Esophagus muscularis mucosa (tissue), 4 donors: ENCODE data around the gene TTC31. TPM values are rescaled to one million over a fixed set of nuclear protein-coding genes. Genes with fewer than 3 reads are reported as not detected.

ENCODE experiments used
- DNase-seq: peaks from one replicate; pipeline ENCODE4 v3.0.0-alpha.2; 2017; ENCODE audit errors: extremely low spot score
- H3K27ac ChIP-seq, 4 donors: fragments of 200-600 bp; sonication (generic); replicated peaks in 1 of 4; 1 replicate in 3 of 4; 2 replicates in 1 of 4; pipeline ENCODE4 v1.5.1; 2016 to 2019; ENCODE audit warnings: mild to moderate bottlenecking in 1 of 4
- H3K27me3 ChIP-seq, 4 donors: fragments of 200-600 bp; sonication (generic); one replicate each; pipeline versions ENCODE4 v1.5.1 to v1.6.0; 2016 to 2019
- H3K36me3 ChIP-seq, 4 donors: fragments of 200-600 bp; sonication (generic); one replicate each; pipeline ENCODE4 v1.5.1; 2016 to 2019
- H3K4me1 ChIP-seq, 4 donors: fragments of 200-600 bp; sonication (generic); one replicate each; pipeline ENCODE4 v1.5.1; 2016 to 2019
- H3K4me3 ChIP-seq, 4 donors: fragments of 200-600 bp; sonication (generic); 1 replicate in 2 of 4; 2 replicates in 2 of 4; pipeline ENCODE4 v1.5.1; 2016 to 2019; ENCODE audit warnings: mild to moderate bottlenecking in 4 of 4, moderate library complexity in 1 of 4
- H3K9me3 ChIP-seq, 4 donors: fragments of 200-600 bp; sonication (generic); 1 replicate in 3 of 4; 2 replicates in 1 of 4; pipeline ENCODE4 v1.5.1; 2016 to 2019
- EP300 ChIP-seq: sonication (generic); formaldehyde crosslinking; IDR thresholded peaks from one replicate; pipeline ENCODE4 v1.6.1; 2017; ENCODE audit warnings: antibody characterized with exemption
- POLR2A ChIP-seq: fragments of 450-650 bp; IDR thresholded peaks from one replicate; pipeline ENCODE4 v1.6.1; 2017; ENCODE audit warnings: antibody characterized with exemption, moderate library complexity, mild to moderate bottlenecking, low read depth
- POLR2AphosphoS5 ChIP-seq, 2 donors: sonication (generic); formaldehyde crosslinking; IDR thresholded peaks; one replicate each; pipeline ENCODE4 v1.6.1; 2017; ENCODE audit warnings: antibody characterized with exemption in 2 of 2
- WGBS: methylation state at CpG from one replicate; pipeline ENCODE4 v1.1.5; 2018; 5-methylcytosine and 5-hydroxymethylcytosine counted together
- intact Hi-C: fragments of 100-400 bp; cut with DNase I; formaldehyde crosslinking; loops from one replicate; pipeline ENCODE4 v1.15.1; 2023
- total RNA-seq, 4 donors: library from RNA; depleted of rRNA; stranded (reverse); fragments of >200 nt; gene quantifications; one replicate each; pipeline versions ENCODE4 v1.1.0 to v1.2.1, GENCODE V29; 2016
- TF ChIP-seq, protein P1 (sequence below), 3 experiments: fragments of 200-600 bp in 2 of 3; fragments of 450-650 bp in 1 of 3; sonication (generic) in 2 of 3; IDR thresholded peaks; one replicate each; pipeline ENCODE4 v1.5.1; 2017 to 2019; ENCODE audit warnings: antibody characterized with exemption in 3 of 3, mild to moderate bottlenecking in 2 of 3, moderate library complexity in 1 of 3

Gene TTC31
- total RNA-seq, 4 donors from 2014 or later = 17.4 to 23.0 (median 20.6) TPM

- H3K27me3 ChIP-seq = peaks cover 0 to 81% (median 44%) of the 10 kb centered on the region in 4 donors
- H3K36me3 ChIP-seq = peaks cover 0 to 21% (median 18%) of the 10 kb centered on the region in 4 donors
- H3K27ac ChIP-seq = peak overlapping the region; percentile 58 to 77 (median 72)
- H3K4me1 ChIP-seq = peaks cover 52 to 74% (median 68%) of the 10 kb centered on the region in 4 donors
- intact Hi-C loops = loop anchor here (2.0 kb wide), 1 partner anchor 26 kb away; the partner anchor contains the start of genes AUP1 and HTRA2
- peak overlapping the region; percentile 52 to 66 (median 56) for H3K4me3 ChIP-seq
- DNase-seq = peak; percentile 96
- 29% methylated on average over 11 of the region's 67 CpGs for WGBS
- no peaks in the 10 kb centered on the region for H3K9me3 ChIP-seq
- TF ChIP-seq POLR2AphosphoS5 (IDR thresholded peaks at IDR 0.05) (peak; percentile 74 to 77), POLR2A (peak; percentile 32), EP300 (no peak)
- TF ChIP-seq, protein P1, sequence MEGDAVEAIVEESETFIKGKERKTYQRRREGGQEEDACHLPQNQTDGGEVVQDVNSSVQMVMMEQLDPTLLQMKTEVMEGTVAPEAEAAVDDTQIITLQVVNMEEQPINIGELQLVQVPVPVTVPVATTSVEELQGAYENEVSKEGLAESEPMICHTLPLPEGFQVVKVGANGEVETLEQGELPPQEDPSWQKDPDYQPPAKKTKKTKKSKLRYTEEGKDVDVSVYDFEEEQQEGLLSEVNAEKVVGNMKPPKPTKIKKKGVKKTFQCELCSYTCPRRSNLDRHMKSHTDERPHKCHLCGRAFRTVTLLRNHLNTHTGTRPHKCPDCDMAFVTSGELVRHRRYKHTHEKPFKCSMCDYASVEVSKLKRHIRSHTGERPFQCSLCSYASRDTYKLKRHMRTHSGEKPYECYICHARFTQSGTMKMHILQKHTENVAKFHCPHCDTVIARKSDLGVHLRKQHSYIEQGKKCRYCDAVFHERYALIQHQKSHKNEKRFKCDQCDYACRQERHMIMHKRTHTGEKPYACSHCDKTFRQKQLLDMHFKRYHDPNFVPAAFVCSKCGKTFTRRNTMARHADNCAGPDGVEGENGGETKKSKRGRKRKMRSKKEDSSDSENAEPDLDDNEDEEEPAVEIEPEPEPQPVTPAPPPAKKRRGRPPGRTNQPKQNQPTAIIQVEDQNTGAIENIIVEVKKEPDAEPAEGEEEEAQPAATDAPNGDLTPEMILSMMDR (IDR thresholded peaks at IDR 0.05) = peak in 1 of 3 experiments; percentile 19
These were observed 20.0 kb downstream of the TTC31 start for GRCh38 chr2:74502720-74503505.

DNA sequence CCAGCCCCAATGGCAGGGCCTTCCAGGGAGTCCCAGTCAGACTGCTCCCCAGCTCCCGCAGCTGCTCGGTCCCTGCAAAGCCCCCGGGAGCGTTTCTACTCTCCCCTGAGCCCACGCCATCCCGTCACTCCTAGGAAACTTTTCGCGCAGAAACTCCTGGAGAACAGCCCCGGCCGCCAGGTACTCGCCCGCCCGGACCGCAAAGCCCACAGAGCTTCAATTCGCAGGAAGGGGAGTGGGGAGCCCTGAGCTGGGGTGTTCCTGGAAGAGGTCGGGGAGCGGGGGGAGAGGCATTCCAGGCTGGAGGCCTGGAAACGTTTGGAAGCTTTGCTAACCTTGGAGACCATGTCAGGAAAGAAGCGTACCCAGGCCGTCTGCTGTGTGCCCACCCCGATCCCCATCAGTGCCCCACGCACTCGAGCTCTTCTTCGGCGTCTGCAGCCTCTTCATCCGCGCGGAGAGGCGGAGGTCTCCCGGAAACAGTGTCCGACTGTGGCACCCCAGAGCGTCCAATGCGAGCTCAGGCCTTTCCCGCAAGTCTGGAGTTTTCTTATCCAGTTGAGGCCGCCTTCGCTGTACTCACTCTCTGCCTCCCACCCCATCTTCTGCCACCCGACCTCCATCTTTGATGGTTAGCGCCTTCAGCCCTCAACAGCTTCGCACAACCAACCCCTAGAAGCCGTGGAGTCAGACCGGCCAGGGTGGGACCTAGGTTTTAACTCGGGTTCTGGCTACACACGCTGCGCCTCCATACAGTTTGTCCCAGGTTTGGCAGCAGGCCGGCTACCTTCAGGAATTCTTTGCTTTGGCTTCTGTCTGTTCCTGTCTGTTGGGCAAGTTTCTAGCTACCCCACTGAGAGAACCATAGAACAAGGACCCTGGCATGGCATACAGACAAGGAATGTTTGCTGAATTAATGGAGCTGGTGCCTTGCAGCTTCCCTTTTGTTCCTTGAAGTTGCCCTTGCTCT lies 20.9 kb downstream of the TTC31 start:
- intact Hi-C loops = loop anchor here (2.0 kb wide), 1 partner anchor 25 kb away; the partner anchor contains the start of genes AUP1 and HTRA2
- Histone ChIP-seq H3K4me1 (peaks cover 47 to 71% (median 65%) of the 10 kb centered on the region in 4 donors), H3K36me3 (peaks cover 0 to 21% (median 18%) of the 10 kb centered on the region in 4 donors), H3K9me3 (no peaks in the 10 kb centered on the region), H3K4me3 (peak overlapping the region; percentile 52 to 66 (median 56)), H3K27ac (peak overlapping the region; percentile 58 to 77 (median 72)), H3K27me3 (peaks cover 0 to 78% (median 36%) of the 10 kb centered on the region in 4 donors)
- TF ChIP-seq POLR2AphosphoS5 (IDR thresholded peaks at IDR 0.05) = no peak
- TF ChIP-seq, protein P1 (IDR thresholded peaks at IDR 0.05) = no peak
- no peak for TF ChIP-seq EP300
- TF ChIP-seq POLR2A = no peak
- no peak for DNase-seq
- WGBS = 56% methylated on average over 26 of the region's 45 CpGs

DNA sequence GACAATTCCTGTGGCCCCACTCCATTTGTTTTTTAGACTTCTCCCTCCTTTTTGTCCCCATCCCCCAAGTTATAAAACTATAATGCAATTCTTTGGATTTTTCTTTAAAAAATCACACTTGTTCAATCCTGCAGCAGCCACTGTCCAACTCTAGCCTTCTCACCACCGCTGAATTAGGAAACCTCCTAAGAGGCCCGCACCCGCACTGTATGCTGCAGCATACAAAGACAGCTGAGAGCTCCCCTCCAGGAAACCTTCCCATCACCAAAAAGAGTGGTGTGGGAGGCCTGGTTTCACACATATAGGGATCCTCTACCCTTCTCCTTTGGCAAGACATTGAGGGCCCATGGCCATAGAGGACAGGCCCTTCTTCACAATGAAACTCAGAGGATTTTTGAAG lies 21.7 kb downstream of the TTC31 start:
- Histone ChIP-seq H3K36me3 (peaks cover 0 to 21% (median 18%) of the 10 kb centered on the region in 4 donors), H3K4me3 (peak overlapping the region in 1 of 4 donors; percentile 56), H3K9me3 (no peaks in the 10 kb centered on the region), H3K4me1 (peaks cover 39 to 63% (median 57%) of the 10 kb centered on the region in 4 donors), H3K27me3 (peaks cover 0 to 75% (median 28%) of the 10 kb centered on the region in 4 donors), H3K27ac (no peak overlapping the region)
- intact Hi-C loops = no loop called here
- TF ChIP-seq, protein P1 (IDR thresholded peaks at IDR 0.05) = no peak
- TF ChIP-seq POLR2AphosphoS5 (IDR thresholded peaks at IDR 0.05) = no peak
- no peak for TF ChIP-seq POLR2A
- no peak for TF ChIP-seq EP300
- 96% methylated on average over 3 of the region's 3 CpGs for WGBS
- DNase-seq = no peak

DNA sequence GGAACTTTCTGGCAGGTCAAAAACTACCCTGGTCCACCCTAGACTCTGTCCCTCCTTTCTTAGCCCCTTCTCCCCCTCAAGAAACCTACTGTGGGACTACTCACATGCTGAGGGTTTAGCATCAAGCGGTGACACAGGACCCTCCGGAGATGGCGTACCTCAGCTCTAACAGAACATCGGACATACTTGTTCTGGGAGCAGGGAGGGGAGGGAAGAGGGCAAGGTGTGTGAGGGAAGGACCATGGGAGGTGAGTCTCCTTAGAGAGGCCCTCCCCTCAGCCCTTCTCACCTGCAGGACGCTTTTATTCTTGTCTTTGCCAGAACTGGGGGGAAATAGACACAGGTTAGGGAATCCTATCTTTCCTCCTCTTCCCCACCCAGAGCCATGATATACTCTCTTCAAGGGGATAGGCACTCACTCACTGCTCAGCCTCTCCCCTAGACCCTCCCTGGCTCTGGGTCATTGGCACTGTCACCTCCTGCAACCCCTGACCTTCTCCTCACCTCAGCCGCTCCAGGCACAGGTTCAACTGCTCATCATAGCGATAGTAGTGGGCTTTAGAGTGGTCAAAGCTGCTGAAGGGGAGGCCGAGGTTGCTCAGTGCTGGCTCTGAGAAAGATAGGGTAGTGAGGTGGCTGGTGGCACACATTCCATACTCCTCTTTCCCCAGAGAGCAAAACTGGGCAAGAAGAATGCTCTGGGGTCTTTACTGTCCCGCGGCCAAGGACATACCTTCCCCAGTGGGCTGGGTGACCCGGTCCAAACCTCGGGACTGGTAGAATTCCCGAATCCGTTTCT lies 22.8 kb downstream of the TTC31 start:
- Histone ChIP-seq H3K4me3 (peak overlapping the region in 1 of 4 donors; percentile 99), H3K9me3 (no peaks in the 10 kb centered on the region), H3K4me1 (peaks cover 36 to 58% (median 54%) of the 10 kb centered on the region in 4 donors), H3K27me3 (peaks cover 0 to 75% (median 18%) of the 10 kb centered on the region in 4 donors), H3K36me3 (peaks cover 0 to 21% (median 18%) of the 10 kb centered on the region in 4 donors), H3K27ac (no peak overlapping the region)
- intact Hi-C loops = no loop called here
- DNase-seq = no peak
- TF ChIP-seq POLR2AphosphoS5 (IDR thresholded peaks at IDR 0.05) = no peak
- TF ChIP-seq EP300 = no peak
- TF ChIP-seq, protein P1 (IDR thresholded peaks at IDR 0.05) = no peak
- no peak for TF ChIP-seq POLR2A
- WGBS = 93% methylated on average over 14 of the region's 14 CpGs
